BE2C (cell line): ENCODE results near the gene HDAC1.

ENCODE experiments used
- DNase-seq: peaks from one replicate; pipeline ENCODE4 v3.0.0-alpha.2; 2020
- H3K27me3 ChIP-seq: fragments of 250-450 bp; sonication (Bioruptor Pico); 2 replicates; pipeline ENCODE4 v1.5.1; 2020; ENCODE audit warnings: mild to moderate bottlenecking
- H3K36me3 ChIP-seq: fragments of 250-450 bp; sonication (Bioruptor Pico); 2 replicates; pipeline ENCODE4 v1.5.1; 2020; ENCODE audit warnings: mild to moderate bottlenecking
- H3K4me1 ChIP-seq: fragments of 250-450 bp; sonication (Bioruptor Pico); 2 replicates; pipeline ENCODE4 v1.5.1; 2020
- H3K4me3 ChIP-seq: 2 replicates; pipeline ENCODE4 v1.5.1; 2011; ENCODE audit warnings: low read depth, low read length
- H3K9me3 ChIP-seq: fragments of 250-450 bp; sonication (Bioruptor Pico); 2 replicates; pipeline ENCODE4 v1.5.1; 2020
- TF ChIP-seq, protein P1 (sequence below): IDR thresholded peaks from 2 replicates; pipeline ENCODE4 v1.5.1; 2012; ENCODE audit warnings: mild to moderate bottlenecking, low read depth, low read length

Gene HDAC1

DNA sequence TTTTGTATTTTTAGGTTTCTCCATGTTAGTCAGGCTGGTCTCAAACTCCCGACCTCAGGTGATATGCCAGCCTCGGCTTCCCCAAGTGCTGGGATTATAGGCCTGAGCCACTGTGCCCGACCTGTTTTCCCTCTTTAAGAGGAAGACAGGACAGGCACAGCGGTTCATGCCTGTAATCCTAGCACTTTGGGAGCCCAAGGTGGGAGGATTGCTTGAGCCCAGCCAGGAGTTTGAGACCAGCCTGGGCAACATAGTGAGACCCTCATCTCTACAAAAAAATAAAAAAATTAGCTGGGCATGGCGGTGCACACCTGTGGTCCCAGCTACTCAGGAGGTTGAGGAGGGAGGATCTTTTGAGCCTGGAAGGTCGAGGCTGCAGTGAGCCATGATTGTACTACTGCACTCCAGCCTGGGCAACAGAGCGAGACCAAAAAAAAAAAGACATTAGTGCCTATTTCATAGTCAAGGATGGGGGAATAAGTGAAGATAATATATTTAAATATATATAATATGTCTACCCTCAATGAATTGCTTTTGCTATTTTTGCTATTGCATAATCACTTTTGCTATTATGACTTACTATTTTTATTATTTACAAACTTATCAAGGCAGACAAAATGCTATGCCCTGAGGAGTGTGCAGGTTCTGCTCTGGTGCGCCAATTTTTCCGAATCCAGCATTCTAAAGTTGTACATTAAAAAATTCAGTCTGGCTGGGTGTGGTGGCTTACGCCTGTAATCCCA, 26.4 kb downstream of the HDAC1 start:
- no peak for DNase-seq
- Histone ChIP-seq H3K36me3 (no peaks in the 10 kb centered on the region), H3K27me3 (no peaks in the 10 kb centered on the region), H3K4me3 (no peak overlapping the region), H3K9me3 (no peaks in the 10 kb centered on the region), H3K4me1 (no peaks in the 10 kb centered on the region)
- TF ChIP-seq, protein P1, sequence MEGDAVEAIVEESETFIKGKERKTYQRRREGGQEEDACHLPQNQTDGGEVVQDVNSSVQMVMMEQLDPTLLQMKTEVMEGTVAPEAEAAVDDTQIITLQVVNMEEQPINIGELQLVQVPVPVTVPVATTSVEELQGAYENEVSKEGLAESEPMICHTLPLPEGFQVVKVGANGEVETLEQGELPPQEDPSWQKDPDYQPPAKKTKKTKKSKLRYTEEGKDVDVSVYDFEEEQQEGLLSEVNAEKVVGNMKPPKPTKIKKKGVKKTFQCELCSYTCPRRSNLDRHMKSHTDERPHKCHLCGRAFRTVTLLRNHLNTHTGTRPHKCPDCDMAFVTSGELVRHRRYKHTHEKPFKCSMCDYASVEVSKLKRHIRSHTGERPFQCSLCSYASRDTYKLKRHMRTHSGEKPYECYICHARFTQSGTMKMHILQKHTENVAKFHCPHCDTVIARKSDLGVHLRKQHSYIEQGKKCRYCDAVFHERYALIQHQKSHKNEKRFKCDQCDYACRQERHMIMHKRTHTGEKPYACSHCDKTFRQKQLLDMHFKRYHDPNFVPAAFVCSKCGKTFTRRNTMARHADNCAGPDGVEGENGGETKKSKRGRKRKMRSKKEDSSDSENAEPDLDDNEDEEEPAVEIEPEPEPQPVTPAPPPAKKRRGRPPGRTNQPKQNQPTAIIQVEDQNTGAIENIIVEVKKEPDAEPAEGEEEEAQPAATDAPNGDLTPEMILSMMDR = no peak

DNA sequence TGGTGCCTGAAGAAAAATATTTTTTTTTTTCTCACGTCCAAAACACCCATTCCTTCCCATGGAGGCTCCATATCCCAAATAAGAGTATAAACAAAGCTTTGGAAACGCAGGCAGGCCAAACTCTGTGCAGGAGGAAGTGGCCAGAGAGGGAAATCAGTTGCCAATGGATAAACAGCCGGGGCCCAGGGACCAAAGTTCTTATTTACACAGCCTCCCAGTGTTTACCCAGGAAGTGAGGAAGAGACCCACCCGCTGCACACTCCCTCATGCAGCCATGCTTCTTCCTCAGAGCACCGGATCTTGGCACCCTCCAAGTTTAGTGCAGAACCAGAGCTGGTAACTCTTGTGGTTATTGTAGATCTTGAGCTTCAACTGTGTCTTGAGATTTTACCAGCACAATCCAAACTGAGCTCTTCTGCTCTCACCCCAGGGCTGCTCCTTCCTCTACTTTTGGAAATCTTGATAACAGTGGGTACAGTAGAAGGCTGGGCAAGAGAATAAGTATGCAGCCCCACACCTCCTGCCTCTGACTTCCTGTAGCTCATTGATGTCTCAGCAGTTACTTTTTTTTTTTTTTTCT, 29.9 kb downstream of the HDAC1 start:
- DNase-seq = no peak
- TF ChIP-seq, protein P1 = no peak
- H3K36me3 ChIP-seq = no peaks in the 10 kb centered on the region

DNA sequence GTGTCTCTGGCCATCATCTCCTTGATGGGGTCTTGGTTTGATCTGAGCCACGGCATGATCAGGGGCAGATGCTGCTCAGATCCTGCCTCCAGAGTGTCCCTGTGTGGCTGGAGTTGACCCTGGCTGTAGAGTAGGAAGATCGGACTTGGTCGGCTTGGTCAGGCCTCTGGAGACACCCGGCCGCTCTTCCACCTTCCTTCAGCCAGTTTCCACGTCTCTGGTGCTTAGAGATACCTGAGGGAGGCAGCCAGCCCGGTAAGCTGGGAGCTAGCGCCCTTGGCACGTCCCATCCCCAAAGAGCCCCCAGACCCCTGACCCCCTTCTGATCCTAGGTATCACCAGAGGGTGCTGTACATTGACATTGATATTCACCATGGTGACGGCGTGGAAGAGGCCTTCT, 35.3 kb downstream of the HDAC1 start:
- Histone ChIP-seq H3K4me1 (no peaks in the 10 kb centered on the region), H3K4me3 (no peak overlapping the region), H3K27me3 (no peaks in the 10 kb centered on the region), H3K9me3 (no peaks in the 10 kb centered on the region), H3K36me3 (peaks cover 10% of the 10 kb centered on the region)
- no peak for DNase-seq
- TF ChIP-seq, protein P1 = no peak

More for the DNA sequence above, 29.9 kb downstream of the HDAC1 start:
- Histone ChIP-seq H3K27me3 (no peaks in the 10 kb centered on the region), H3K9me3 (no peaks in the 10 kb centered on the region), H3K4me3 (no peak overlapping the region), H3K4me1 (no peaks in the 10 kb centered on the region)

DNA sequence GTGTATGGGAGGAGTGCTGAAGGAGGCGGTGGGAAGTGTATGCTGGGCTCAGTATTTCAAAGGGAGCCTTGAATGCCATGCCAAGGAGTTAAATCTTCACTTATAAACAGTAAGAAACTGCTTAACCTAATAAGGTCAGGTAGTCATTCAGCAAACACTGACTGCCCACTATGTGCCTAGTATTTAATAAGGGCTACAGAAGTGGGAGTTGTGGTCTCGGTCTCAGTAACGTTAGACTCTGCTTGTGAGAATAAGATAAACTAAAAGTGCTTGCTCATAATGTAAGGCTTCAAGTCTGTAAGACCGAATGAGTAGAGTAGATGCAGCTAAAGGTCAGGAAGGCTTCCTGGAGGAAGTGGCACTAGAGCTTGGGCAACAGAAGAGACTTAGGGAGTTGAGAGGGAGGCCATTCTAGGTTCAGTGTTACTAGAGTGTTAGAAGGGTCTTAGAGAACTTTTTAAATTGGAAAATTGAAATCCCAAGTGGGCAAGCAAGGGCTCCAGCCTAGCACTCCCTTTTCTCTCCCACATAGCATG, 38.1 kb downstream of the HDAC1 start:
- no peak for DNase-seq
- H3K27me3 ChIP-seq = no peaks in the 10 kb centered on the region
- H3K9me3 ChIP-seq = no peaks in the 10 kb centered on the region
- no peaks in the 10 kb centered on the region for H3K4me1 ChIP-seq
- H3K36me3 ChIP-seq = peaks cover 21% of the 10 kb centered on the region
- TF ChIP-seq, protein P1 = no peak
- no peak overlapping the region for H3K4me3 ChIP-seq

DNA sequence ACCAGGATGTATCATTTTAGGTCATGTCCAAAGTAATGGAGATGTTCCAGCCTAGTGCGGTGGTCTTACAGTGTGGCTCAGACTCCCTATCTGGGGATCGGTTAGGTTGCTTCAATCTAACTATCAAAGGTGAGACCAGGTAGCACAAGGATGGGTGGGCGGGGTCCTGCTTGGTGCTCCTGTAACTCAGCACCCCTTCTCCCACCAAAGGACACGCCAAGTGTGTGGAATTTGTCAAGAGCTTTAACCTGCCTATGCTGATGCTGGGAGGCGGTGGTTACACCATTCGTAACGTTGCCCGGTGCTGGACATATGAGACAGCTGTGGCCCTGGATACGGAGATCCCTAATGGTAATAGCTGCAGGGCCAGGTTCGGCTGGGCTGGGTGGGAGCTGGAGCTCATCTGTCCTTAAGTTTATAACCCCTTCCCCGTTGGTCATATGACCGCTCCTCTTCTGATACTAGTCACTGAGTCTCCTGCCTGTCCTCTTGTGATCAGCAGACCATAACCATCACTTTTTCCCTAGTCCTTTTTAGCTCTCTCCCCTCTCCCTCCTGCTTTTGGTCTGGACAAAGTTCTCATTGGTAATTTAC, 38.8 kb downstream of the HDAC1 start:
- Histone ChIP-seq H3K4me1 (no peaks in the 10 kb centered on the region), H3K9me3 (no peaks in the 10 kb centered on the region), H3K36me3 (peaks cover 21% of the 10 kb centered on the region), H3K4me3 (no peak overlapping the region), H3K27me3 (no peaks in the 10 kb centered on the region)
- TF ChIP-seq, protein P1 = no peak
- DNase-seq = no peak

DNA sequence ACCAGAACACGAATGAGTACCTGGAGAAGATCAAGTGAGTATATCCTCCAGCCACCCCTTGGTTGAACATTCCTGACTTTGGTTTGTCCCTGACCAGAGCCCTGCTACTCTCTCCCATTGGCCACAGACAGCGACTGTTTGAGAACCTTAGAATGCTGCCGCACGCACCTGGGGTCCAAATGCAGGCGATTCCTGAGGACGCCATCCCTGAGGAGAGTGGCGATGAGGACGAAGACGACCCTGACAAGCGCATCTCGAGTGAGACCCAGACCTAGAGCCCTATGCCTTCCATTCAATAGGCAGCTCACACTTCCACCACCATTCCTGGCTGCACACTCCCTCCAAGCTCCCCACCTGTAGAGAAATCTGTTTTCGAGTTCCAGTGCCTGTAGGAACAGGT, 39.7 kb downstream of the HDAC1 start:
- no peaks in the 10 kb centered on the region for H3K27me3 ChIP-seq
- peaks cover 21% of the 10 kb centered on the region for H3K36me3 ChIP-seq
- H3K4me1 ChIP-seq = no peaks in the 10 kb centered on the region
- H3K4me3 ChIP-seq = no peak overlapping the region
- no peaks in the 10 kb centered on the region for H3K9me3 ChIP-seq
- TF ChIP-seq, protein P1 = no peak
- DNase-seq = no peak
